Natural killer cell (primary cell): Measurements from ENCODE around the gene PRR36. TPM values are rescaled to one million over a fixed set of nuclear protein-coding genes. Genes with fewer than 3 reads are reported as not detected.

ENCODE experiments used
- ATAC-seq, 3 donors: fragments of 150-1000 bp in 2 of 3; fragments of 200-7000 bp in 1 of 3; cut with Tn5 transposase; 1 replicate in 1 of 3; 2 replicates in 2 of 3; pipeline ENCODE4 v1.10.0; 2021; ENCODE audit warnings: mild to moderate bottlenecking in 2 of 3, moderate library complexity in 2 of 3
- DNase-seq, 2 donors: peaks; one replicate each; pipeline versions ENCODE4 v3.0.0 to v3.0.0-alpha.2; 2013 to 2021; ENCODE audit warnings: mixed read lengths in 1 of 2
- H3K27ac ChIP-seq: one replicate; pipeline ENCODE4 v1.5.1; 2013; ENCODE audit warnings: mild to moderate bottlenecking, low read length
- H3K27me3 ChIP-seq: one replicate; pipeline ENCODE4 v1.6.1; 2013; ENCODE audit warnings: low read length; ENCODE audit not compliant: control insufficient read depth, insufficient read depth
- H3K36me3 ChIP-seq: one replicate; pipeline ENCODE4 v1.6.1; 2013; ENCODE audit warnings: low read length; ENCODE audit not compliant: control insufficient read depth, insufficient read depth
- H3K4me1 ChIP-seq: one replicate; pipeline ENCODE4 v1.6.1; 2013; ENCODE audit warnings: low read length; ENCODE audit not compliant: control insufficient read depth, insufficient read depth
- H3K4me3 ChIP-seq: one replicate; pipeline ENCODE4 v1.5.1; 2013; ENCODE audit warnings: low read length
- H3K9me3 ChIP-seq: one replicate; pipeline ENCODE4 v1.6.1; 2013; ENCODE audit warnings: low read length; ENCODE audit not compliant: control insufficient read depth, insufficient read depth
- H3K27ac Mint-ChIP-seq, 2 donors: one replicate each; pipeline ENCODE4 v1.8.0; 2022; ENCODE audit warnings: mild to moderate bottlenecking in 2 of 2, mixed read lengths in 2 of 2, moderate library complexity in 1 of 2
- H3K27me3 Mint-ChIP-seq, 2 donors: one replicate each; pipeline ENCODE4 v1.8.0; 2022; ENCODE audit warnings: low read depth in 2 of 2, mixed read lengths in 2 of 2
- H3K36me3 Mint-ChIP-seq: one replicate; pipeline ENCODE4 v1.8.0; 2022; ENCODE audit warnings: mixed read lengths
- H3K4me1 Mint-ChIP-seq, 2 donors: one replicate each; pipeline ENCODE4 v1.8.0; 2022; ENCODE audit warnings: mixed read lengths in 2 of 2
- H3K4me3 Mint-ChIP-seq: one replicate; pipeline ENCODE4 v1.8.0; 2022; ENCODE audit warnings: mild to moderate bottlenecking, moderate library complexity, mixed read lengths
- H3K9me3 Mint-ChIP-seq, 2 donors: one replicate each; pipeline ENCODE4 v1.8.0; 2022; ENCODE audit warnings: mixed read lengths in 2 of 2
- CTCF ChIP-seq: fragments of 200-600 bp; IDR thresholded peaks from one replicate; pipeline ENCODE4 v1.8.0; 2022; ENCODE audit warnings: antibody characterized with exemption
- WGBS: methylation state at CpG from one replicate; pipeline ENCODE4 v1.1.7; 2013; ENCODE audit warnings: missing lambda C conversion rate; ENCODE audit not compliant: insufficient coverage; 5-methylcytosine and 5-hydroxymethylcytosine counted together
- intact Hi-C: fragments of 100-400 bp; cut with micrococcal nuclease; formaldehyde crosslinking; loops from one replicate; pipeline ENCODE4 v1.14.2; 2022
- total RNA-seq, 4 donors: library from RNA; stranded (reverse); fragments of 120-200 nt in 1 of 4; gene quantifications; one replicate each; pipeline versions ENCODE4 v1.2.3 to v1.2.4, GENCODE V29; 2013 to 2022

Gene PRR36
- total RNA-seq, 3 donors from 2014 or later (not counting 1 experiment from before 2014, with no cell fraction given) = 0.11 to 0.13 (median 0.12) TPM

- no peaks in the 10 kb centered on the region for H3K9me3 ChIP-seq
- no peak for TF ChIP-seq CTCF
- no peaks in the 10 kb centered on the region for H3K36me3 Mint-ChIP-seq
- no peak overlapping the region for H3K4me3 ChIP-seq
- no peaks in the 10 kb centered on the region for H3K9me3 Mint-ChIP-seq
- H3K4me1 ChIP-seq = peaks cover 8% of the 10 kb centered on the region
- peak in 1 of 3 donors; percentile 9 for ATAC-seq
- no peaks in the 10 kb centered on the region for H3K27me3 Mint-ChIP-seq
- H3K4me3 Mint-ChIP-seq = no peak overlapping the region
- no peak for DNase-seq
- no peak overlapping the region for H3K27ac ChIP-seq
- 92% methylated on average over 12 of the region's 12 CpGs for WGBS
- no peaks in the 10 kb centered on the region for H3K27me3 ChIP-seq
- H3K27ac Mint-ChIP-seq = peak overlapping the region in 1 of 2 donors; percentile 42
- intact Hi-C loops = loop anchor here (1.0 kb wide), 1 partner anchor 72 kb away; no protein-coding TSS in a partner anchor
- H3K36me3 ChIP-seq = no peaks in the 10 kb centered on the region
- H3K4me1 Mint-ChIP-seq = peaks cover 9 to 10% of the 10 kb centered on the region in 2 donors
Measured at GRCh38 chr19:7853770-7854128, 20.4 kb downstream of the PRR36 start.

GRCh38 chr19:7852851-7853769 is 21.1 kb downstream of the PRR36 start:
- Histone ChIP-seq H3K4me3 (no peak overlapping the region), H3K9me3 (no peaks in the 10 kb centered on the region), H3K4me1 (peaks cover 8% of the 10 kb centered on the region), H3K36me3 (no peaks in the 10 kb centered on the region), H3K27me3 (no peaks in the 10 kb centered on the region), H3K27ac (no peak overlapping the region)
- Mint-ChIP-seq H3K36me3 (no peaks in the 10 kb centered on the region), H3K27ac (peak overlapping the region in 1 of 2 donors; percentile 42), H3K9me3 (no peaks in the 10 kb centered on the region), H3K27me3 (no peaks in the 10 kb centered on the region), H3K4me3 (no peak overlapping the region), H3K4me1 (peaks cover 9 to 10% of the 10 kb centered on the region in 2 donors)
- intact Hi-C loops = loop anchor here (1.0 kb wide), 1 partner anchor 72 kb away; no protein-coding TSS in a partner anchor
- peak; percentile 79 for TF ChIP-seq CTCF
- ATAC-seq (peak; percentile 74 to 98 (median 95)), DNase-seq (peak; percentile 70 to 79)
- 36% methylated on average over 45 of the region's 45 CpGs for WGBS

GRCh38 chr19:7851623-7852500 is 22.3 kb downstream of the PRR36 start:
- Mint-ChIP-seq H3K4me3 (no peak overlapping the region), H3K27ac (no peak overlapping the region)
- 90% methylated on average over 26 of the region's 26 CpGs for WGBS

More at GRCh38 chr19:7851623-7852500, 22.3 kb downstream of the PRR36 start:
- Mint-ChIP-seq H3K4me1 (peaks cover 9 to 10% of the 10 kb centered on the region in 2 donors), H3K27me3 (no peaks in the 10 kb centered on the region), H3K36me3 (no peaks in the 10 kb centered on the region), H3K9me3 (no peaks in the 10 kb centered on the region)
- H3K4me1 ChIP-seq = peaks cover 8% of the 10 kb centered on the region
- no peak overlapping the region for H3K27ac ChIP-seq
- TF ChIP-seq CTCF = no peak
- no peak for ATAC-seq
- intact Hi-C loops = no loop called here
- no peaks in the 10 kb centered on the region for H3K27me3 ChIP-seq
- H3K4me3 ChIP-seq = no peak overlapping the region
- no peaks in the 10 kb centered on the region for H3K9me3 ChIP-seq
- H3K36me3 ChIP-seq = no peaks in the 10 kb centered on the region
- no peak for DNase-seq
